CD4-positive, alpha-beta T cell treated with Interleukin-15 for 1 hour (primary cell): Measurements from ENCODE around the gene TMEM270.

Experiments
- DNase-seq: peaks from one replicate; pipeline ENCODE4 v3.0.0-alpha.2; 2020

Gene TMEM270

DNA sequence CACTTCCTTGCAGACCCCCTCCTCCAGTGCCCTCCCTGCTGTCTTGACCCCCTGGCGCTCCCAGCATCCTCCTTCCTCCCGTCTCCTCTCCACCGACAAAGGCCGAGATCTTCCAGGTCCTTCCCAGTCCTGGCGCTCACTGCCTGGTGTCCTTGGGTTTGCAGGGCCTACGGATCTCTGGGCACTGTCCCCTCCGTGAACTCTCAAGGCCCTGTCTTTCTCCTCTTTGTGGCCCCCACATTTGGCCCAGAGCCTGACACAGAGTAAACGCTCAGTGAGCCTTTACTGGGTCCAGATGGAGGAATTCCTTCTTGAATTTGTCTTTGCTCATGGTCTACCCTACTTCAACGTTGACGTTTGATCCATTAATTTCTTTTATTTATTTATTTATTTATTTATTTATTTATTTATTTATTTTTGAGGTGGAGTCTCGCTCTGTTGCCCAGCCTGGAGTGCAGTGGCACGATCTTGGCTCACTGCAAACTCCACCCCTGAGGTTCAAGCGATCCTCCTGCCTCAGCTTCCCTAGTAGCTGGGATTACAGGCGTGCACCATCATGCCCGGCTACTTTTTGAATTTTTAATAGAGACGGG, 29.7 kb downstream of the TMEM270 start:
- DNase-seq = no peak

DNA sequence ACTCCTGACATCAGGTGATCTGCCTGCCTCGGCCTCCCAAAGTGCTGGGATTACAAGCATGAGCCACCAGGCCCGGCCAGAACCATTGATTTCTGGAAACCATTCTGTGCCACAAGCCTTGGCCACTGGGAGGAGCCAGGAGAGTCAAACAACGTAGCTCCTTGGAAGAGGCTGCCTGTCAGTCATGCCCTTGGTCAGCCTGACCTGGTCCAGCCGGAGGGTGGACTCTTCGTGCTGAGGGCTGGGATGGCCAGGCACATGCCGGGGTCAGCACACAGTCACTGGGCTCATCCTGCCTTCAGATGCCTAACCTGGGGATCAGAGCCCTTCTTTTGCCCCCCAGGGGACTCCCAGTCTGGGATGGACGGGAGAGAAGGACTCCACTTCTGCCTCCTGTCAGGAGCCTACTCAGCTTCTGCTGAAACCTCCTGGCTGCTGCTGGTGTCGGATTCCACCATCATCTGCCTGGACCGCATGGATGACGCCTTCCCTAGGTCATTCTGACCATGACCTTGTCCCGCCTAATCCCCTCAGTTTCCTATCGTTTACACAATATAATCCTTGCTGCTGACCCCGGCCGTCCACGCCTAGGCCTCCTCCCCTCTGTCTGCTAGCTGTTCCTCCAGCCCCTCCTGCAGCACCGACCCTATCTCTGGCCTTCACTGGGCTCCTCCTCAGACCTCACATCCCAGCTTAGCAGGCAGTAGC, 30.4 kb downstream of the TMEM270 start:
- DNase-seq = no peak

DNA sequence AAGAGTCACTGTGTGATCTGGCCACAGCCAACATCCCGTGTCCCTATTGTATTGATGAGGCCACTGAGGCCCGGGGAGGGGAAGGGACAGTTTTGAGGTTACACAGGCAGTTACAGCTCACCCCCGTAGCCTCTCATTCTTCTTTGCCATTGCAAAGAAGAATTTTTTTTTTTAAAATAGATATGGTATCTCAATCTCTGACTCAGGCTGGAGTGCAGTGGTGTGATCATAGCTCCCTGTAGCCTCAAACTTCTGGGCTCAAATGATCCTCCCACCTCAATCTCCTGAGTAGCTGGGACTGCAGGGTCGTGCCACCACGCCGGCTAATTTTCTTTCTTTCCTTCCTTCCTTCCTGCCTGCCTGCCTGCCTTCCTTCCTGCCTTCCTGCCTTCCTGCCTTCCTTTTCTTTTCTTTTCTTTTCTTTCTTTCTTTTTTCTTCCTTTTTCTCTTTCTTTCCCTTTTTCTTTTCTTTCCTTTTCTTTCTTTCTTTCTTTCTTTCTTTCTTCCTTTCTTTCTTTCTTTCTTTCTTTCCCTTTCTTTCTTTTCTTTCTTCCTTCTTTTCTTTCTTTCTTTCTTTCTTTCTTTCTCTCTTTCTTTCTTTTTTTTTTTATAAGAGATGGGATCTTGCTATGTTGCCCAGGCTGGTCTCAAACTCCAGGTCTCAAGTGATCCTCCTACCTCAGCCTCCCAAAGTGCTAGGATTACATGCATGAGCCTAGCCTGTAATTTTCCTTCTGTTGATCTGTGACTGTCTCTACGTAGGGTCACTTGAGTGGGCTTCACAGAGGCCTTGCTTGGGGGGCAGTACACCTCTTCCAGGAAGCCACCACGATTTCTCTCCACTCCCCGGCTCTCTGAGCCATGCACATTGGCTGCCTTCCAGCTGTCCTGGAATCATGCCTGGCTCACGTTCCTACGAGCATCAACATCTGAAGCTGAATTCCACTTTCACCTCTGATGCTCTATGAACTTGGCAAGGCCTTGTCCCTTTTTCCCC, 31.3 kb downstream of the TMEM270 start:
- DNase-seq = no peak

DNA sequence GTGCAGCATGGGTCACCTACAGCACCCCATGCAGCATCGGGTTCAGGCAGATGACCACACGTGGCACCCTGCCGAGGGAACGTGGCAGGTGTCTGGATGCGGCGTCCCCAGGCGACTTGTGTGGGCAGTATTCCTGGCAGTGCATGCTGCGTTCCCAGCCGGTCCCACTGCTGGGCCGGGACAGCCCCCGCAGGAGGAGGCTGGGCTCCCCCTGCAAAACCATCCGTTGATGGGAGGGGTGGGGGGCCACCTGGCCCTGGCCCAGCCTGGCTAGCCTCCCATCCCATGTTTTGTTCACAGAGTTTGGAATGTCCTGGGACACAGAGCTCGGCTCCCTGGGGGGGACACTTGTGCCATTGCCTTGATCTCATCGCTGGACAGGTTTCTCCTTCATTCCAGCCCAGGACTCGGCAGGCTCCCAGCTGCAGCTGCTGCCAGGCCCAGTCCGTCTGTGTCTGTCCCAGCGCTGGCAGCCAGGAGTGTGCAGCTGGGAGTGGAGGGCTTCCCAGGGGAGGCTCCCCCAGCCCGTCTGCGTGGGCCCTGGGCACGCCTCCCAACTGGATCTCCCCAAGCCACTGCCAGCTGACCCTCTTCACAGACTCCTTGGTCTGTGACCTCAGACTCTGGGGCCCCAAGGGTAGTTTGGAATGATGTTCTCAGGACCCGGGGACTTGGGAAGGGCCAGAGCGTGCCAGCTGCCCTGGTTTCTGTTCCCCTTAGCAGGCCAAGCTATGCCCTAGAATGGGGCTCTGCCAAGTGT, 32.6 kb downstream of the TMEM270 start:
- DNase-seq = no peak

DNA sequence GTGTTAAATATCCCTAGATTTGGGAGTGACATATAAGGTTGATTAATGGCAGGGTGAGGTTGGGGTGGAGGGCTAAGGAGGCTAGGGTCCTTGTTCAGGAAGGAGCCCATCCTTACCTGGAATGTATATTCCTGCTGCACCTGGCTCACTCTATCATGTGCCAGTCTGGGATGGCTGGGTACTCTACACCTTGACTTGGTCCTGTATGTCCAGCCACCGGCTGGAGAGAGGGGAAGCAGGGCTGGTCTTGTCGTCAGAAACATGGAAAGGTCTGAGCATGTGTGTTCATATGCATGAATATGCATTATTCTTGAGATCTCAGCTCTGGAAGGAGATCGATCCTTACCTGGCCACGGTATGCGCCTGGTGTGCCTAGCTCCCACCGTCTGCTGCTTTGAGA, 33.2 kb downstream of the TMEM270 start:
- no peak for DNase-seq

DNA sequence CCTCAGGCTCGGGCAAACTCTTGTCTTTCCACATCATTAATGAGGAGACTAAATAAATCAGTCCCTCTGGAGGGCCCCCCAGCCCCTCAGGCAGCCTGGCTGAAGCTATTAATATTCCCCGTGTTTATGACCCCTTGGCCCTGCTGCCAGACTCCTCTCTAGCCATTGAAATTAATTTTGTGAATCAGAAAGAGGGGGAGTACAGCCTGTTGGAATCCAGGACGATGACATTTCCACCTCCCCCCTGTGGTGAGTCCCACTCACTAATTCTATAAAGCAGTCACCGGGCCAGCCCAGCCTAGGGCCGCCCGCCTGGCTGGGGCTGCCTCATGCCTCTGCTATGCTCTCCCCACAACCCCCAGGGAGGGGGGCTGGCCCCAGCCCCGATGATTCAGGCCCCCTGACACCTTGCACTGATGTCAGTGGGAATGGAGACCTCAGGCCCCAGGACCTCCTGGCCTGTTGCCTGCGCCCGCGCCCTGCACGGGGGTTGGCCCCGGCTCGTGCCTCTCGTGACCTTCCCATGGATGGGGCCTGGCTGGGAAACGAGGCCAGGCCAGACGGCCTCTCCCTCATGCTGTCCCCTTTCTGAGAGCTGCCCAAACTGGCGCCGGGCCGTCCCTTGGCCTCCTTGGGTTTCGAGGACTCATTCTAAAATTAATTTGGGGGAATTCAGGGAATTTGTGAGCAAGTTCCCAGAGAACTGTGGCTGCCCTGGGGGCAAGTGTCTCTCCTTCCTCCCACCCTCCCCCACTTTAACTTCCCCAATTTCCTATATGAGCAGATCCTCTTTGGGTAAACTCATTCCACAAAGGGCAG, 34.0 kb downstream of the TMEM270 start:
- DNase-seq = no peak

DNA sequence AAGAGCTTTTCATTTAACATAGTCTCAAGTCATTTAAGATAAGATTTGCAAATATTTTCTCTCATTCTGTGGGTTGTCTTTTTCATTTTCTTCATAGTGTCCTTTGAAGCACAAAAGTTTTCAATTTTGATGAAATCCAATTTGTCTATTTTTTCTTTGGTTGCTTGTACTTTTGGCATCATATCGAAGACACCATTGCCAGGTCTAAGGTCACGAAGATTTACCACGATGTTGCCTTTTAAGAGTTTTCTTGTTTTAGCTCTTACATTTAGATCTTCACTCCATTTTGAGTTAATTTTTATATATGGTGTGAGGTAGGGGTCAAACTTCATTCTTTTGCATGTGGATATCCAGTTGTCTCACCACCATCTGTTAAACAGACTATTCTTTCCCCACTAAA, 34.7 kb downstream of the TMEM270 start:
- DNase-seq = no peak

DNA sequence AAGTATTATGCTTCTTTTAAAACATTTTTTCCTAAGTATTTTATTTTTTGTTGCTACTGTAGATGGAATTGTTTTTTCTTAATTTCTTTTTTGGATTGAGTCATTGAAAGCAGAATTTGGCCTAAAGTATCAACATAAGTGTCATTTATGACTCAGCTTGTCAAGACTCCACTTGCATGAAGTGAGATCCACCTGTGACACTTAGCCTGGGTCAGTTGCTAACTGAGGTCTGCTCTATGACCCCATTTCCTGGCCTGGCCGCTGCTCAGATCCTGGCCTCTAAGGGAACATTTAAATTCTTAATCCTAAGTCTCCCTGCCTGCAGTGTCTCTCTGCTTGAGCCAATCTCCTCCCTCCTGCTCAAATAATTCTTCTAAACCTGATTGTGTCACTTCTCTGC, 35.5 kb downstream of the TMEM270 start:
- DNase-seq = no peak

DNA sequence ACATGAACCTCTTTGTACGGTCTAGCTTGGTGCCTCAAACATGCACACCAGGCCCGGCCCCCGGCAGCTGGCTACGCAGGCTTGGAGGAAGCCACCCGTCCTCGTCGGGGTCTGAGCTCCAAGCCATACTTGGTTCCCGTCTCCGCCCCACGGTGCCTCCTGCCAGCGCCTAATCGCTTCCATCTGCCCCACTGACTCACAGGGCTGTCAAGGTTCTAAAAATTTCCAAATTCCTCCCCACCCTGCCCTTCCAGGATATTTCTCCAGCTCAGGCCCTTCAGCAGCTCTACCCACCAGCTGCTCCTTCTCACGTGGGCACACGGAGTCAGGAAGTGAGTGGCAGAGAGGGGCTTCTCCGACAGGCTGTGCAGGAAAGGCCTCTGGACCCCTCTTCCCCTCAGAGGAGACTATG, 38.8 kb downstream of the TMEM270 start:
- DNase-seq = no peak

DNA sequence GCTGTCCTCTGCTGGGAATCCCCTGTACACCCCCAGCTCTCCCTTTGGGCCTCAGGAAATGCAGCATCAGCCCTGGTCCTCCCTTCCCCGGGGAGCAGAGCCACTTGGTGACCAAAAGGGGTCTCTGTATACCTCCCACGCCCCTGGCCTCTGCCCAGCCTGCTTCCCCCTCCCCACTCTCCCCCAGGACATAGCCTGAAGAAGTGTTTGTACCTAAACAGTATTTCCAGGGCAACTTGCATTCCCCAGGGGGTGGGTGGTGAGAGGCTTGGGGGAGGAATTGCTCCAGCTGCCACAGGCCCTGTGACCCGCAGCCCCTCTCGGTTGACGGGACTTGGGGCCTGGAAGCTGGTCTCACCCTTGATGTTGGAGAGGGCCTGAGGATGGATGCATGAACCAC, 39.3 kb downstream of the TMEM270 start:
- no peak for DNase-seq

DNA sequence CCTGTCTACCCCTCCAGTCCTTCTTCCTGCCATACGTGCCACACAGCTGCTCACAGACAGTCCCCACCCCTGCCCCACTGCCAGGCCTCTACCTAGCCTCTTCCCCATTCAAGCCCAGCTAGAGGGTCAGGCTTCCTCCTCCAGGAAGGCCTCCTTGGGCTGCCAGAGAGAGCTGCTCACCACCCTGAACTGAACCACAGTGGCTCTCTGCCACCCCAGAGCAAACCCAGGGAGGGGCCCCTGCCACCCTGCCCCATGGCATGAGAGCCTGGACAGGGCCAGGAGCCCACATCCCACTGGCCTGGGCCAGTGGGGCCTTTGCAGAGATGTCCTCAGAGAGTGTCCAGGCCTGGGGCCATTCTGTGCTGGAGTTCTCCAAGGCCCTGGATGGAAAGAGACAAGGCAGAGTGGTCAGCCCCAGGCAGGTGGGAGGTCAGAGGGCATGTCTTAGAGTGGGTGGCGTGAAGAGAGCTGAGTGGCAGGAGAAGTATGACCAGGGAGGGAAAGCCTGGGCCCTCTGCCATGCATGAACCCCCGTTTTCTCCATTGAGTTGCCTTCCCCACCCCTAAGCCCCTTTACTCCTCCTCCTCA, 40.4 kb downstream of the TMEM270 start:
- no peak for DNase-seq

DNA sequence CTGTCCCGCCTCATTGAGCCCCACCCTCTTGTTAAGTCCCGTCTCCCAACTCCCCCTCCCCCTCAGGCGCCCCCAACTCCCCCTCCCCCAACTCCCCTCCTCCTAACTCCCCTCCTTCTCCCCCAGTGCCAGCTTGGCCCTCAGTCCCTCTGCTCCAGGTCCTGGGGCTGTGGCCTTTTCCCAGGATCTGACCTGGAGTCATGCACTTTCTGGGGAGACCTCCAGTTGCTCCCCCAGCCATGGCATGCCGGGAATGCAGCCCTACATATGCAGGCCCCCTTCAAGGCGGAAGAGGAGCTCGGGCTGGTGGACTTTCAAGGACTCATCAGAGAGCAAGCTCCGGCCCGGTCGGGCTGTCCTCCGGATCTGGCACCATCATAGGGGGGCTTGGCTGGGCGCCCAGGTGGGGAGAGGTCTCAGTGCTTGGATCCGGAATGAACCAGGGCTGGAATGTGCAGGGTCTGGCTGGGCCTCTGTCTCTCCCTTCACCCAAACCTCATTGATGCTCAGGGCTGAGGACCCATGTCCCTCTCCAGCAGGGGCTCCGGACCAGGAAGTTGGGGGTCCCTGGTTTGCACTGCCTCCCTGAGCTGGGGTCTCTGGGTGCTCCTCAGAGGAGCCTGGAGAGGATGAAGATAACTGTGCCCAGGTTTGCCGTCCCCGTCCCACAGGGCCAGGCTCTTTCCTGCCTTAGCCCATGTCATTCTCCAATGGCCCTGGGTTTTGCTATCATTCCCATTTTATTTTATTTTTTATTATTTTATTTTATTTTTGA, 41.1 kb downstream of the TMEM270 start:
- no peak for DNase-seq

DNA sequence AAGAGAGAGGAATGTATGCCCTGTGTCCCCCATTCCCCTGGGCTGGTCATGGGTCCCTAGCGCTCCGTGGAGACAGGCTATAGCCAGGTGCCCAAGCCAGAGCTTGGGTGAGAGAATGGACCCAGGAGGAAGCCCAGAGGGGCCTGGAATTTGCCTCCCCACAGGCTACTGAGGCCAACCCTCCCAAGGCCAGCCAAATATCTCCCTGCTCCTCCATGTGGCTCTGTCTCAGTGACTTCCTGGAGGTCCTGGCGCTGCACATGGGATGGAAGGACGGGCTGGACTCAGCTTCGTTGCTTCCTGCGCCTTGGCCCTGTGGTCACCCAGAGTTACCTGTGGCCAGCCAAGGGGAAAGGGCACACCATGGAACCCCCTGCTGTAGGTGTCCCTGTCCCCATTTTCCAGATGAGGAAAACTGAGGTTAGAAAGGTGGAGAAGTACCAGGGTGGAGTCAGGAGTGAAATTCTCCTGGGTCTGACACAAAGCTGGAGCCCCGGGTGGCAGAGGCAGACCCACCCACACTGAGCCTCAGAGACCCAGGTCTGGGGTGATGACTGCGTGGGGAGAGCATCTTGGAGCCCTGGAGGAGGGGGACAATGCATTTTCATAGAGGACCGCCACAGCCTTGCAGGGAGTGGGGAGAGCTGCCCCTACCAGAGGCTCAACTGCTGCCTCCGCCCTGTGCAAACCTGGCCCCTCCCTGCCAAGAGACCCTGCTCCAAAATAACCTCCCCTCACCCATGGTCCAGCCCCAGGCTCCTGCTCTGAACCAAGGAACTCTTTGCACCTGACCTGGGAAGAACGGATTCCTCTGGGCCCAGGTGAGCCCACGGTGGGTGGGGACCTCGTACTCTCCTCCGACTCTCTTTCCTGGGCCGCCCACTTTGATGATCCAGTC, 42.6 kb downstream of the TMEM270 start:
- no peak for DNase-seq

DNA sequence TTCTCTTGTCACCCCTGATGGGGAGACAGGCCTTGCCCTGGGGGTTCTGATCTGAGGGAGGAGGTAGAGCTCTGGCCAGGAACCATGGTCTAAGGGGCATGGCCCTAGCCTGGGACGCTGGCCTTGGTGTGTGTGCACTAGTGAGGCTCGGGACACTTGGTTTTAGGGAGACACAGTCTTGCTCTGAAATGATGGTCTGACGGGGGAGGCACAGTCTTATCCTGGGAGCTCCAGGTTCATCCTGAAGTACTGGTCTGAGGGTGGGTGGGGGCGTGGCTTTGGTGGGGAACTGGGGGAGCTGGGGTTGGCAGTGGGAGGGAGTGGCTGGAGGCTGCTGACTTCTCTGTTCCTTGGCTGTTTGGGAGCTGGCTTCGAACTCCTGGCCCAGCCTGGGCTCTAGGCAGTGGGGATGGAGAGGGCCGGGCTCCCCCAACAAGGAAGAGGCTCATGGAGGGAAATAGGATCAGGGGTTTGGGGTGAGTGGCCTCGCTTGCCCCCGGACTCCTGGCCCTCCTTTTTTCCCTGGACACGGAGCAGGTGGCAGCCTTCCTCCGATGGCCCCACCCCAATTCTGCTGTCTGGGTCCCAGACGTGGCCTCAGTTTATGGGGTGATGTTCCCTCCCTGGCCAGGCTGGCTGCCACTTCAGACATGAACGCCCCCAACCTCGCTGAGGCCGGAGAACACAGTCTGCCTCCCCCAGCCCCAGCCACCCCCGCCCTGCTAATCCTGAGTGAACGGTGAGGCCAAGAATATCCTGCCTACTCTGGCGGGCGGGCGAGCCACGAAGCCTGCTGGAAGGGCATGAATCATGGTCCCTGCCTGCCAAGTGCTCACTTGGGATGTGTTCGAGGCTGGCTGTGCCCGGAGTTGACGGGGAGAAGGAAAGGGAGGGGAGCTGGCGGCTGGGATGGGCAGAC, 43.5 kb downstream of the TMEM270 start:
- no peak for DNase-seq

DNA sequence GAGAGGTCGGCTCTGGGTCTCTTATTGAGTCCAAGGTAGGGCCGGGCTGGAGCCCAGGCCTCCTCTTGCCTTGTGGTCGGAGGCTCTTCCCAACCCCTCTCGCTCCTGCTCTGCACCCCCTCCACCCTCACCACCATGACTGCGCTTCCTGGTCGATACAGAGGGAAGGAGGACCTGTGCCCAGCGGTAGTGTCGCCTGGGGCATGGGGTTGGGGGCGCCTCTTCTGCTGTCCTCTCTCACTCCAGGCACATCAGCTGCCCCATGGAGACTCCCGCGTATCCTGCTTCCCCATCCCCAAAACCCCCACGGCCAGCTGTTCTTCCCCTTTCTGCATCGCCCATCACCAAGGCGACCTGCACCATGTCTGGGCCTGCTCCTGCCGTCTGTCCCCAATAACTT, 44.4 kb downstream of the TMEM270 start:
- no peak for DNase-seq

DNA sequence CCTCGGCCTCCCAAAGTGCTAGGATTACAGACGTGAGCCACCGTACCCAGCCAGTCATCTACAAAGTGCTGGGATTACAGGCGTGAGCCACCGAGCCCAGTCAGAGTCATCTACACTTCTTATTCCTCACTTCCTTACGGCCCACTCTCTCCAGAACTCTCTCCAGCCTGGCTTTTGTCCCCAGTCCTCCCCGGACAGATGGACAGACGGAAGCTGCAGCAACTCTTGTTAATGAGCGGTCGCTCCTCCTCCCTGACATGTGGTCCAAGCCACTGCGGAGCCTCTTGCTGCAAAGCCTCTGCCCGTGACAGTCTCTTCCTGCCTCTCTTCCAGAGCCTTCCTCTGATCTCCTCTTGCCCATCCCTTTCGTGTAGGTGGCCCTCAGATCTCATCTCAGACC, 45.9 kb downstream of the TMEM270 start:
- DNase-seq = no peak

DNA sequence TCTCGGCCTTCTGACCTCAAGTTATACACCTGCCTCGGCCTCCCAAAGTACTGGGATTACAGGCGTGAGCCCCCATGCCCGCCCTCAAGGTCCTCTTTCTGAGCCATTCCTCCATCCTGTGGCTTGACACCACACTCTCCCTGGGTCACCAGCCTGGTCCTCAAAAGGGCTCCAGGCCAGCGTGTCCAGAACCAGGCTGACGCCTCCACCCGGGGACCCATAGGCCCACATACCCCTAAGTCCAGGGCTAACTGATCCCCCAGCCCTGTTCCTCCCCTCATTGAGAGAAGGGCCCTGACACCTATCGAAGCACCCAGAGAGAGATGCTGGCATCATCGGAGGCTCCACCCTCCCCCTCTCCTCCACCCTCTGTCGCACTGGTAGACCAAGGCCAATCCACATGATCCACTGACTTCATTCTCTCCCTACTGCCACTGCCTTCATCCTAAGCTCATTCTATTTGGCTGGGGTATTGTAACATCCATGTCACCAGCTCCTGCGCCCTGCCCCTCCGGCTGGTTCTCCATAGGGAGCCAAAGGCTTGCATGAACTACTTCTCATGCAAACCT, 46.7 kb downstream of the TMEM270 start:
- no peak for DNase-seq

DNA sequence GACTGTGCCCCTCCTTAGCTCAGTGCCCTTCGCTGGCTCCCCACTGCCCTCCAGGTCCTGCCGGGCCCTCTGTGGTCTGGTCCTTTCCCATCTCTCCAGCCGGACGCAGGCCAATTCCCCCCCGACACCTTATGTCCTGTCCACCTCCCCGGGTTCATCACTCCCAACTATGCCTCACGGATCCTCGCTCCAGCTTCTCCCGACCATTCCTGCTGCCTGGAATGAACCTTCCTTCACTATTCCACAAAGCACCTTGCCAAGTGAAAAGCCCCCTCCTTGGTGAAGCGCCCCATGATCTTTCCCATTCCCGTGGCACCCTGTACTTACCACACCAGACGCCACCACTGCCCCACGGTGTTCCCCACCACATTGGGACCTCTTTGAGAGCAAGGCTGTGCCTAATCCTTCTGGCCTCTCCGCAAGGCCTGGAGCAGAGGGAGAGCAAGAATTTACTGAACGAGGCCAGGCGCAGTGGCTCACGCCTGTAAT, 47.2 kb downstream of the TMEM270 start:
- DNase-seq = no peak
